PFSK-1 (cell line): ENCODE measurements around the gene DPP6.

Source experiments
- FOXP2 ChIP-seq: optimal IDR thresholded peaks from 2 replicates; pipeline ENCODE3; 2011; ENCODE audit warnings: borderline replicate concordance, control low read depth, inconsistent platforms; ENCODE audit not compliant: insufficient read depth; ENCODE audit errors: extremely low read length, extremely low read depth
- POLR2AphosphoS5 ChIP-seq: IDR thresholded peaks from 2 replicates; pipeline ENCODE4 v1.6.1; 2012; ENCODE audit warnings: low read depth, mild to moderate bottlenecking, control low read depth, low read length, moderate library complexity
- REST ChIP-seq, 2 experiments: IDR thresholded peaks; 2 replicates each; pipeline versions ENCODE4 v1.6.1 to v1.8.0; 2011 to 2012; ENCODE audit warnings: low read depth in 2 of 2, low read length in 2 of 2, control low read depth in 1 of 2, inconsistent platforms in 1 of 2, mild to moderate bottlenecking in 1 of 2, moderate library complexity in 1 of 2; ENCODE audit not compliant: insufficient read depth in 1 of 2
- SIN3A ChIP-seq: IDR thresholded peaks from 2 replicates; pipeline ENCODE4 v1.6.1; 2012; ENCODE audit warnings: mild to moderate bottlenecking, low read length, moderate library complexity, borderline replicate concordance; ENCODE audit not compliant: insufficient read depth
- TAF1 ChIP-seq: IDR thresholded peaks from 2 replicates; pipeline ENCODE4 v1.6.1; 2012; ENCODE audit warnings: low read length, control low read depth, borderline replicate concordance; ENCODE audit not compliant: insufficient read depth

DPP6 gene

GRCh38 chr7:154371424-154371823, 319.2 kb downstream of the DPP6 start:
- TF ChIP-seq POLR2AphosphoS5: no peak
- no peak for TF ChIP-seq REST (IDR thresholded peaks at IDR 0.05; ENCODE audit: insufficient read depth in 1 of 2, low read depth in 2 of 2, low read length in 2 of 2)
- TF ChIP-seq FOXP2: no peak
- no peak for TF ChIP-seq TAF1
- no peak for TF ChIP-seq SIN3A

GRCh38 chr7:154372011-154372601, 319.9 kb downstream of the DPP6 start:
- TF ChIP-seq SIN3A: no peak

- TF ChIP-seq POLR2AphosphoS5: no peak
- no peak for TF ChIP-seq FOXP2
- no peak for TF ChIP-seq TAF1
- no peak for TF ChIP-seq SIN3A
- no peak for TF ChIP-seq REST (IDR thresholded peaks at IDR 0.05; ENCODE audit: insufficient read depth in 1 of 2, low read depth in 2 of 2, low read length in 2 of 2)
Observed at GRCh38 chr7:154373956-154374355, 321.8 kb downstream of the DPP6 start.

GRCh38 chr7:154375956-154376355, 323.8 kb downstream of the DPP6 start:
- no peak for TF ChIP-seq FOXP2
- no peak for TF ChIP-seq REST (IDR thresholded peaks at IDR 0.05; ENCODE audit: insufficient read depth in 1 of 2, low read depth in 2 of 2, low read length in 2 of 2)
- no peak for TF ChIP-seq TAF1
- TF ChIP-seq POLR2AphosphoS5: no peak
- TF ChIP-seq SIN3A: no peak

GRCh38 chr7:154380771-154381170, 328.6 kb downstream of the DPP6 start:
- TF ChIP-seq REST (IDR thresholded peaks at IDR 0.05; ENCODE audit: insufficient read depth in 1 of 2, low read depth in 2 of 2, low read length in 2 of 2): no peak
- TF ChIP-seq TAF1: no peak
- no peak for TF ChIP-seq FOXP2
- TF ChIP-seq SIN3A: no peak
- TF ChIP-seq POLR2AphosphoS5: no peak
